Right lobe of liver (tissue), 4 donors: ENCODE results near the gene ZNF41.

ENCODE experiments used
- POLR2A ChIP-seq: fragments of 450-650 bp; IDR thresholded peaks from one replicate; pipeline ENCODE4 v1.6.1; 2017; ENCODE audit warnings: antibody characterized with exemption, mild to moderate bottlenecking
- TF ChIP-seq, protein P1 (sequence below), 4 donors: fragments of 200-600 bp in 3 of 4; fragments of 450-650 bp in 1 of 4; IDR thresholded peaks; one replicate each; pipeline versions ENCODE4 v1.5.1 to v1.8.0; 2016 to 2022; ENCODE audit warnings: antibody characterized with exemption in 4 of 4, mild to moderate bottlenecking in 2 of 4
- donor health status: DM: no; HTN: no; CAD: no.
- donor health status: DM: no; HTN: no; CAD: no.
- donor health status: DM: no; HTN: yes; CAD: no.

DNA sequence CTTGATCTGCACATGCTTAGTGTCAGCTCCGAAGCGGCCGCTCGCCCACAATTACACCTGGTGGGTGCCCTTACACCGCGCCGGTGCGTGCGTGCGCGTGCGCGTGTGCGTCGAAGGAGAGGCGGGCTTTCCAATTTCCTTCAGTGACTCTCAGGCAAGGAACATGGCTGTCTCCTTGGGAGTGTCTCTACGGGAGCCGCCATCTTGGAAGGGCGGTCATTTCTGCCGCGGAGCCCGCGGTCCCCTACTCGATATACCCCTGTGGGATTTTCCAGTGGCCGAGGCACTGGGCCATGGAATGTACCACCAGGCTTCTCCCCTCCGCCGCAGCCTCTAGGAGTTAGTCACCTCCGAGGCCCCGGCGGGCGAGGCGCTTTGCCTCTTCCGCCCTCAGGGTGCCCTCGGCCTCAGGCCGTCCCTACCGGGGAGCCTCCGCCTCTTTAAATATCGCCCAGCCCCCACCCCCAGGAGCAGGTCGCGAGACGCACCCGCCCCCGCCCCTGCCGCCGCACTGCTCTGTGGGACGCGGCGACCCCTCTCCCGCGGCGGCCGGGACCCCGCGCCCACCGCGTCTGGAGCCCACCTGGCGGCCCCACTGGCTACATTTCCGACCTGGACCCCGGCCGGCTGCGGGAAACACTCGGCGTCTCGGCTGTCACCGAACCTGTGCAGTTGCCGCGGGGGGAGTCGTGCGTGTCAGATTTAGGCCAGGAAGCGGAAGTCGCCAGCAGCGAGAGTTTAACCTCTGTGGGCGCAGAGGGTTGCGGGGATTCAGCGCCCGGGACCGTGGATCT is at the start of gene ZNF41:
- TF ChIP-seq, protein P1, sequence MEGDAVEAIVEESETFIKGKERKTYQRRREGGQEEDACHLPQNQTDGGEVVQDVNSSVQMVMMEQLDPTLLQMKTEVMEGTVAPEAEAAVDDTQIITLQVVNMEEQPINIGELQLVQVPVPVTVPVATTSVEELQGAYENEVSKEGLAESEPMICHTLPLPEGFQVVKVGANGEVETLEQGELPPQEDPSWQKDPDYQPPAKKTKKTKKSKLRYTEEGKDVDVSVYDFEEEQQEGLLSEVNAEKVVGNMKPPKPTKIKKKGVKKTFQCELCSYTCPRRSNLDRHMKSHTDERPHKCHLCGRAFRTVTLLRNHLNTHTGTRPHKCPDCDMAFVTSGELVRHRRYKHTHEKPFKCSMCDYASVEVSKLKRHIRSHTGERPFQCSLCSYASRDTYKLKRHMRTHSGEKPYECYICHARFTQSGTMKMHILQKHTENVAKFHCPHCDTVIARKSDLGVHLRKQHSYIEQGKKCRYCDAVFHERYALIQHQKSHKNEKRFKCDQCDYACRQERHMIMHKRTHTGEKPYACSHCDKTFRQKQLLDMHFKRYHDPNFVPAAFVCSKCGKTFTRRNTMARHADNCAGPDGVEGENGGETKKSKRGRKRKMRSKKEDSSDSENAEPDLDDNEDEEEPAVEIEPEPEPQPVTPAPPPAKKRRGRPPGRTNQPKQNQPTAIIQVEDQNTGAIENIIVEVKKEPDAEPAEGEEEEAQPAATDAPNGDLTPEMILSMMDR (IDR thresholded peaks at IDR 0.05): no peak
- peak; percentile 37 for TF ChIP-seq POLR2A
